Endometrial microvascular endothelial cells (primary cell): ENCODE measurements around the gene METRNL. TPM values are rescaled to one million over a fixed set of nuclear protein-coding genes. Genes with fewer than 3 reads are reported as not detected.

ENCODE experiments used
- in situ Hi-C: cut with HindIII; loops from 2 replicates; pipeline ENCODE4 v1.10.0; 2017; ENCODE audit warnings: low sequenced_read_pairs, low pct_unique_long_range_greater_than_20kb; ENCODE audit errors: inconsistent ontology term
- total RNA-seq: library from RNA; depleted of rRNA; stranded (reverse); fragments of >200 nt; gene quantifications from one replicate; pipeline ENCODE4 v1.2.3, GENCODE V29; 2015; ENCODE audit errors: inconsistent ontology term

The METRNL gene
- total RNA-seq, 1 donor from 2014 or later, result 11.9 TPM

DNA sequence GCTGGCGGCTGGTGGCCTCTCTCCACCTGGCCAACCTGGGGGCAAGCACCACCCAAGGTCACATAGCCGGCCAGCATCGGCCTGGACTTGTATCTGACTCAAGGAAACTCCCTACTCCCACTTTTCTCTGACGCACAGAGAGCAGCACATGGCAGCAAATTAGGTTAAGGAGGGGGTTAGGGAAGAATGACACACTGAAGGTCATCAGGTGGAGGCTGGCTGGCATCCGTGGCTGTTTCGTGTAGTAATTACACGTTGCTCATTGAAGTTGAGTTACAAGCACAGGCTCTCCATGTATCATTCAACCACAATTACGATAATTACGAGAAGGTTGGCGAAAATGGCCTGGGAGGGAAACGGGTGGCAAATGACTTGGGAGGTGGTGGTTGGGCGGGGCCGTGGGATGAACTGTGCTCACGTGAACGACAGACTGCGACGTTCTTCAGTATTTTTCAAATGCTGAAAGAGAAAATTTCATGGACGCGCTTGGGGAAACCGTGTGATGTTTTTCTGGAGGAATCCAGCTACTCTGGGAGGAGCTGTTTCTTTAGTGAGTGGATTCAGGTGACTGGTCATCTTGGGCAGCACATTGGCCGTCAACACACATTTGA lies 4.0 kb upstream of the METRNL start:
- in situ Hi-C loops, result no loop called here

DNA sequence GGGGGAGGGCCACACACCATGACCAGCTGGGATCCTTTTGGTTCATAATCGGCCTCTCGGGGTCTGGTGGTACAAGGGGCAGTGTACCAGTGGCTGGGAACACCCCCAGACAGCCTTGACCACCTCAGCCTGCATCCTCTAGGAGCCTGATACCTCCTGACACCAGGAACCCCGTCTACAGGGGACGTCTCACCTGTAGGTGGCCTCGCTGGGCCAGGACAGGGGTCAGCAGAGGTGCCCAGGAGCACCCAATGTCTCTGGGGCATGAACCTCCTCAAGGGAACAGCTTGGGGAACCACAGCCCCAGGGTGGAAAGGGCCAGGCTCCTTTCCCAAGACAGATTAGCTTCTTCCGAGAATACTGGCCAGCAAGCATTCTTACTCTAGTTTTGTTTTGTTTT lies 2.5 kb upstream of the METRNL start:
- in situ Hi-C loops, result no loop called here

DNA sequence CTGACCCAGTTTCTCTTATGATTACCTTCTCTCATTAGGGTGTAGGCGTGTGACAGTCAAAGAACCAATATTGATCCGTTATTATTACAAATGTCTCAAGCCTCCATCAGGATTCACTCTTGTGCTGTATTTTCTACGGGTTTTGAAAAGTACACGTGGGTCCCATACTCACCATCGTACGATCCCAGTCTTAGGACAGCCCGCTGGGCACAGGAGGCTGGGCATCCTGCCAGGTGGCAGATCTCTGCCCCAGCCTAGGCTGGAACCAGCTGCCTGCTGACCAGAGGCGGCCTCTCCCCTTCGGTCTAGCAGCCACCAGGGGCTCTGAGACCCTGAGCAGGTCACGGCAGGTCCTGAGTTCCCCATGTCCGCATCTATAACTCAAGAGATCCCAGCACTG lies 2.0 kb upstream of the METRNL start:
- in situ Hi-C loops, result no loop called here

DNA sequence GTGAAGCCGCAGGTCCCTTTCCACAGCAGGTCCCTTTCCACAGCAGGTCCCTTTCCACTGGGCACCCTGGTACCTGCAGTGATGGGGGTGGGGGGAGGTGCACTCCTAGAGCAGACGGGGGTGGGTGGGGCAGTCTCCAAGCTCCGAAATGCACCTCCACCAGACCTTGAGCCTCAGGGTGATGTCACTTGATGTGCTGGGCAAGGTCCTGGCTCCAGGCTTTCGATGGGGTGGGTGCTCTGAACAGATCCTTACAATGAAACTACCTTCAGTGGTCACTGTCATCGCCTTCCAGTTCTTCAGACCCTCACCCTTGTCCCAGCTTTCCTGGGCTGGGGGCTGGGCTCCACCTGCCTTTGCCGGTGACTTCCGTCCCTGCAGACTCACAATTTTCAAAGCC lies 1.5 kb upstream of the METRNL start:
- in situ Hi-C loops, result no loop called here

DNA sequence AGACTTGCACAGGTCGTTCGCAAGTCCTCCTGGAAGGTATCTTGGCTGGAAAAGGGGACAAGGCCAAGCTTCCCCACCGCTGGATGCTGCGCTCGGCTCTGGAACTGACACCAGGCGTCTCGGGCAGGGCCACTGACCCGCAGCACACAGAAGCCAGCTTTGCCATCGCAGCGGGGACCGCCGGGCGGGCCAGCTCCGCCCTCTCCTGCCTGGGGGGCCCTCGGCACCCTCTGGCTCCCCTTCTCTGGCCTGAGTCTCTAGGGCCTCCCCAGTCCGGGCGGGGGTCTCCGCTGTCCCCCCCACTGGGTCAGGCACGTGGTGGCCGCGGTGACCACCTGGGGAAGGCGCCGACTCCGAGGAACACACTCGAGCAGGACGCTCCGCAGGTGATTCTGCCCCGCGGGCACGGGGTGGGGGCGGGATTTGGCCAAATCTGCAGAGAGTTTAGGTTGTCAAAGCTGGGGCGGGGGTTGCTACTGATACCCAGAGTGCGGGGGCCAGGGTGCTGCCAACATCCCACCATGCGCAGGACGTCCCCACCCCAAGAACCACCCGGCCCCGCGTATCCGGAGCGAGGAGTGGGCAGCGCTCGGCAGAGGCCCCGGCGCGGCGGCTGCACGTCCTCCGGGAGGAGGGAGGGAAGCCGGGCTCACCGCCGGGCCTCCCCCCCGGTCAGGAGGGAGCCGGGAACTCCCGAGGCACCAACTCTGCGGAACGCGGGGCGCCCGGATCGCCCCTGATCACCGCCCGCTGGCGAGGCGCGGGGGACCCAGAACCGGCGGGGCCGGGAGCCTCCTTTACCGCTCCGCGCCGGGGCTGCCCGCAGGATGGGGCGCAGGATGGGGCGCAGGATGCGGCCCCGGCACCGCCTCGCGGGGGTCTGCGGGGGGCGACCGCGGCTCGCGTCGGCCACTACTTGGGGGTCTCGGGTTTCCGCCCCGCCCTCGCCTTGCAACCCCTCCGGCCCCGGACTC lies 744 bp upstream of the METRNL start:
- in situ Hi-C loops, result no loop called here

DNA sequence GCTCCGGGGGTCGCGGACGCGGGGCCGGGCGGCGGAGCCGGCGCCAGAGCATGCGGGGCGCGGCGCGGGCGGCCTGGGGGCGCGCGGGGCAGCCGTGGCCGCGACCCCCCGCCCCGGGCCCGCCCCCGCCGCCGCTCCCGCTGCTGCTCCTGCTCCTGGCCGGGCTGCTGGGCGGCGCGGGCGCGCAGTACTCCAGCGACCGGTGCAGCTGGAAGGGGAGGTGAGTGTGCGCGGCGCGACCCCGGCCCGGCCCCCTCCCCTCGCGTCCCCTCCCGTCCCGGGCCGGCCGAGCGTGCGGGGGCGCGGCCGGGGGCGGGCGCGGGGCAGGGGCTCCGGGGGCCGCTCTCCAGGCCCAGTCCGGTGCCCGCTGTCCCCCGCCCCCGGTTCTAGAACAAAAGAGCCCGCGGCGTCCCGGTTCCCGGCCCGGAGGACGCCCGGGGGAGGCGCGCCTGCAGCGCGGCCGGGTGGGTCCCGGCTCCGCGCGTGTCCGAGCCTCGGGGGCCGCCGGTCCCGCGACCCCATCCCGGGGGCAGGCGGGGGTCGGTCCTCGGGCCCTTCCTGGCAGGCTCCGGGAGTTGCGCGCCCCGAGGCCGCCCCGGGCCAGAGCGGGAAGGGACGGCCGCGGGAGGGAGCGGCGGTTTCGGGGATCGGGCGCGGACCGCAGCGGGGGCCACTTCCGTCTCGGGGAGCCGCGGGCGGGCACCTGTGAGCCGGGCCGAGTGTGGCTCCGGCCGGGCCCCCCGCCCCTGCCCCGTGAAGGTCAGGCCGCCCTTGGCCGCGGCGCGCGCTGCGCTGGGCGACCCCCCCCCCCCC lies 563 bp downstream of the METRNL start:
- in situ Hi-C loops, result no loop called here

DNA sequence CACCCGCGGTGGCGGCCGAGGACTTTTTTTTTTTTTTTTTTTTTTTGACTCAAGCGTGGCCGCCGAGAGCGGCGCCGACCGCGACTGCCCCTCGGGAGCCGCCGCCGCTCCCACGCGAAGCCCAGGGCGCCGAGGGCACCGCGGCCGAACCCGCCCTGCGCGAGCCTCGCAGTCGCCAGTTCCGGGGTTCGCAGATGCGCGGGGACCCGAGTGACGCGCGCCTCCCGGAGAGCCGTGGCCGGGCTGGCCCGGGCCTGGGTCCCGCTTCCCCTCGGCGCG lies 1.1 kb downstream of the METRNL start:
- in situ Hi-C loops, result no loop called here

DNA sequence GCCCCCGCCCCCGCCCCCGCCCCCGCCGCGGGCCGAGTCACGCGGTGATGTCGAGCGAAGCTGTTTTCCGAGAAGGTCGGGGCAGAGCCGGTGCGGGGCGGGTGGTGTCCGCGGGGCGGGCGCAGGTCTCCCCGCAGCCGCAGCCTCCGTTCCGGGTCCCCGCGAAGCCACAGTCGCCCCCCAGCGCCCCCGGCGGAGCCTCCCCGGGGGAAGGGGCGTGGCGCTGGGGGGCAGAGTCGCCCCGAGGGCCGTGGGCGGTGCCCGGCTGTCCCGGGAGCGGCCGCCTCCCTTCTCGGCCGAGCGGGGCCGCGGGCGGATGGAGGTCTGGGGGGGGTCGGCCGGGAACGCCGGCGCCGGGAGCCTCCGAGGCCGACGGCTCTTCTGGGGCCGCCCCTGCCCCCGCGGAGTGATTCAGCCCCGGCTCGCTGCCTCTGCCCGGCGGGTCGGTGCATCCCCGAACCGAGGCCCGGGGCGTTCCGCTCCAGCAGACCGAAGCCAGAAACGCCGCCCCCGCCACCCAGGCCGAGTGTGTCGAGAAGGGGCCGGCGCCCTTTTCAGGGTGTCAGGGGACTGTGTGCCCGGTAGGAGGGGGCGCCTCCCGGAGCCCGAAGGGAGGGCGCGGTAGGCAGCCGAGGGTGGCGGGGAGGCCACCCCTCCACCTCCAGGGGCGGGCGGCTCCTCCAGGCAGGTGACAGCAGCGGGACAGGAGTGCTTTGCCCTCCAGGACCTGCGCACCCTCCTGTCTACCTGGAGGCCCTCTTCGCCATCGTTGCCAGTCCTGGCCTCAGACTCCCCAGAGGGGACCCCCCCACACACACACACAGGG lies 1.7 kb downstream of the METRNL start:
- in situ Hi-C loops, result no loop called here

DNA sequence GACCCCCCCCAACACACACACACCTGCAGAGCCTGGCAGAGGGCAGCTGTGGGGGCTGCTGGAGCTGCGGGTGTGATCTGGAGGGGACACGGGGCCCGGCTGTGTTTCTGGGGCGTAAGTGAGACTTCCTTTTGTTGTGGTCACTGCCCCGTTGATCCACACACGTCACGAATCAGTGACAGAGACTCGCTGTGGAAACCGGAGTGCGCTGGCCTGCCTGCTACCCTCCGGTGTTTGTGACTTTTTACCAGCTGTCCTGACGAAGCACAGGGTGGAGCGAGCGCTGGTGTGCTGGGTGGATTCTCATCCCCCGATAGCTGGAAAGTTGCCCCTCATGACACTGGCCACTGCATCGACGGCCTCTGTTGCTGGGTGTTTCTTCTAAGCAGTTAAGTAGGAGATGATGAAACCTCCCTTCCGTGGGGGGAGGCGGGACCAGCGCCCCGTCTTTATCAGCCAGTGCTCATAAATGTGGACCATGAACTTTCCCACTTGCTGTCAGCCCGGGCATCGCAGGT lies 2.3 kb downstream of the METRNL start:
- in situ Hi-C loops, result no loop called here

DNA sequence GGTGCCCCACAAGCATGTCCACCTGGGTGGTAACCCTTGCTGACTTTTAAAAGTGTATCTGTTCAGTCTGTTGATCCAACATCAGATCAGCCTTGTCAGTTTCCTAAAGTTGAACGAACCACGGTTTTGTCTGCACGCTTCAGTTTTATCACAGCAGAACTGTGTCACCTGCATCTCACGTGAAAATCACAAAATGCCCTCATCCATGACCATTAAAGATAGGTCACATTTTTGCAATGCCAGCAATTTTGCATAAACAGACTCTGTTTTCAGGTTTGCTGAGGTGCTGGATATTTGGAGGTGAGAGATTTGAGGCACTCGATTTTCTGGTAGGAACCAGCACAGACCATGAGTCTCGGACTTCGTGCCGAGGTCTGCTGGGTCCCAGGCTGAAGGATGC lies 3.0 kb downstream of the METRNL start:
- in situ Hi-C loops, result no loop called here

DNA sequence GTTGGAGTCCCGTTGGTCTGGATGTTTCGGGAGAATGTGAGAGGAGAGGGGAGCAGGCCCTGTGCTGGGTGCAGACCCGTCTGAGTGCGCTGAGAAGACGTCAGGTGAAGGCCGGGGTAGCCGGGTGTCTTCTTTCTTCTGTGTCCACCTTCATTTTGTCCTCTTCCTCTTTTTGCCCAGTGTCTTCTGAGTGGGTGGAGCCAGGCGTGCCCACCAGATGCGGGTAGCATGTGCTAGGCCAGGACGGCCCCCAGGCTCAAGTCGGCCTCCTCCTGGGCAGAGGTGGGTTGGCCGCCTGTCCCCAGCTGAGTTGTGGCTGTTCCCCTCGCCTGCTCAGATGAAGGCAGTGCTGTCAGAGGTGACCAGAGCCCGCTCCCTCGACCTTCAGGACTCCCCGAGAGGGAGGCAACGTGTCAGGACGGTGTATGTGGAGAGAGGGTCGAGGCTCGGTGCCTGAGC lies 3.5 kb downstream of the METRNL start:
- in situ Hi-C loops, result no loop called here

DNA sequence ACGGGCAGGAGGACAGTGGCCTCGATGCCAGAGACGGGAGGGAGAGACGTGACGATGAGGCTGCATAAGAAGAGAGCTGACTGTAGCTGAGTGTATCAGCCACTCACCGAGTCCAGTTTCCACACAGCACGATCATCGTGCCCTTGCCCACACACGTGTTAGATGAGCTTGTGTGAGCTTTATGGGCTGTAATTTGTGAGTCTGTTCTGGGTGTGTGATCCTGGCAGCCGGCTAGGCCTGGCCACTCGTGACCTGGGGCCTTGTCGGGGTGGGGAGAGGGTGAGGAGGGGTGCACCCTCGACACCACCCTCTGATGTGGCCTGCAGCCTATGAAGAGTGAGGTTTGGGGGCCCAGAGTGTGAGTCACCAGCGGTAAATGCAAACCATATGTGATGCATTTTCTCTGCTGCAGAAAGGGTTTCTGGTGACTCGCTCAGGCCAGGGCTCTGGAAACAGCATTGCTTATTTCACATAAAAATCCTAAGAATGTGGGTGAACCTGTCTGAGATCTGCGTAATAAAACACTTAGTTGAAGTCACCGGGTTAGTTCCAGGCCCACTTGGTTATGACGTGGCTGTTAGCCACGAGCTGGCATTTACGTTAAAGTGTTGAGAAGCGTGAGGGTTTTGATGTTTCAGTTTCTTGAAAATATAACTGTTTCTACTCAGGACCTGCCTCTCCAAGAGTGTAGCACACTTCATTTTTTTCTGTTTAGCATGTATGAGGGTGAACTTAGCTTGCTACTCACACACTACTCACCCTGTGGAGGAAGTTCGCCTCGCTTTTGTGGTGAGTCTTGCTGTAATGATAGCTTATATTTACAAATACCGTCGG lies 4.2 kb downstream of the METRNL start:
- in situ Hi-C loops, result no loop called here

DNA sequence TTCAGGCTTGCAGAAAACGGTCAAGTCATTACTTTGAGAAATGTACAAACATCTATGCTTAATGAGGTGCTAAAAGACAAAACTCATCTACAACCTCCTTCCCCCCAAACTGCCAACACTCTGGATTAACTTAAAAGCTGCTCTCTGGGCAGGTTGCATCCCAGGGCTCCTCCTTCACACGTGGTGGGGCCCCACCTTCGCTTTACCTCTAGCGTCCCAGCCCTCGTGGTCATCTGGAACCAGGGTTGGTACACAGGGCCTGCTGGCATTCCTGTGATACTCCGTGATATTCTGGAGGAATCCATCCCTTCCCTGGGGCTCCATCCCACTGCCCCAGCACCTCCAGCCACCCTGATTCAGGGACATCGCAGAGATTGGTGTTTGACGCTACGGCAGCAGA lies 4.8 kb downstream of the METRNL start:
- in situ Hi-C loops, result no loop called here

DNA sequence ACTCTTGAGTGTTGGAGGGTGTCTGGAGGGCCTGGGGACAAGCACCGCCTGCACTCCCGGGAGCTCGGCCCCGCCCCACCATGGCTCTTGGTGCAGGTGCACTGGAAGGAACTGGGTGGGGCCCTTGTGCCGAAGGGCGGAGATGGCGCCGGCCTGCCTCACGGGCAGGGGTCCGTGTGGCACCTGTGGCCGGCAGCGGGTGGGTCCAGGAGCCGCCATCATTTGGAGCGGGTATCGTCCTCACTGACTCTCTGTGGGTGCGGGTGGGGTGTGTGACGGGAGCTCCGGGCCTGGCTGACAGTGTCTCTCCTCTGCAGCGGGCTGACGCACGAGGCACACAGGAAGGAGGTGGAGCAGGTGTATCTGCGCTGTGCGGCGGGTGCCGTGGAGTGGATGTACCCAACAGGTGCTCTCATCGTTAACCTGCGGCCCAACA lies 5.2 kb downstream of the METRNL start:
- in situ Hi-C loops, result no loop called here

DNA sequence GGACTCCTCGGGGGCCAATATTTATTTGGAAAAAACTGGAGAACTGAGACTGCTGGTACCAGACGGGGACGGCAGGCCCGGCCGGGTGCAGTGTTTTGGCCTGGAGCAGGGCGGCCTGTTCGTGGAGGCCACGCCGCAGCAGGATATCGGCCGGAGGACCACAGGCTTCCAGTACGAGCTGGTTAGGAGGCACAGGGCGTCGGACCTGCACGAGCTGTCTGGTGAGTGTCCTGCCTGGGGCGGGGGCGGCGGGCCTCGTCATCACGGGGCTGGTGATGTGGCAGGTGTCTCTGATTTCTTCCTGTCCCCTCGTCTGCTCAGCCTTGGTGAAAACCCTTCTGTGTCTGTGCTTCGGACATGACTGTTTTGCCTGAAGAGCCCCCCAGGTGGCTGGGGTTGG lies 5.7 kb downstream of the METRNL start:
- in situ Hi-C loops, result no loop called here

DNA sequence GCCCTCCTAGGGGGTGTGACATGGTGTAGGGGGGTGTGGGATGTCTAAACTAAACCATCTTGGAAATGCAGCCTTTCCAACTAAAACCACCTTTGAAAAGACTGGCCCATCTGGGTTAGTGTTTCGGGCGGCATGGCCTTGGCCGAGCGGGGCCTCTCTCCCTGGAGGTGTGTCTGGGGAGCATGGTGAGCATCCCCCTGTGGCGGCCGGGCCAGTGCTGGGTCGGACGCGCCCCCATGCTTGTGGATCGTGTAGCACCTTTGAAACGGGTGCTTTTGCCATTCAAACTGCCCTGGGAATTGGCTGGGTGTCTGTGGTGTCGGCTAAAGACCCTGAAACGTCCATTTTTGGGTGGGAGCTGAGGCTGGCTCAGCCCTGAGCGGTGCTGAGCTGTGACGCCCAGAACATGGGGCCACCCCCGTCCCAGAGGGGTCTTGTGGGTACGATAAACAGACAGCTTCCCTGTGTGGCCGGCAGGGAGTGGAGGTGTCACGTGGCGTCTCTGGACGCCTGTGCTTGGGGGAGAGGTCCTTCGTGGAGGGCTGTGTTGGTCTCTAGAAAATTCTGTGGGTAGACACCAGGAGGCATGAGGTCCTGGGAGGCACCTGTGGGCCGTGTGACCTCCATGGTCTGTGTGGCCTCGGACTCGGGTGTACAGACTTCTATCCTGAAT lies 6.3 kb downstream of the METRNL start:
- in situ Hi-C loops, result no loop called here

DNA sequence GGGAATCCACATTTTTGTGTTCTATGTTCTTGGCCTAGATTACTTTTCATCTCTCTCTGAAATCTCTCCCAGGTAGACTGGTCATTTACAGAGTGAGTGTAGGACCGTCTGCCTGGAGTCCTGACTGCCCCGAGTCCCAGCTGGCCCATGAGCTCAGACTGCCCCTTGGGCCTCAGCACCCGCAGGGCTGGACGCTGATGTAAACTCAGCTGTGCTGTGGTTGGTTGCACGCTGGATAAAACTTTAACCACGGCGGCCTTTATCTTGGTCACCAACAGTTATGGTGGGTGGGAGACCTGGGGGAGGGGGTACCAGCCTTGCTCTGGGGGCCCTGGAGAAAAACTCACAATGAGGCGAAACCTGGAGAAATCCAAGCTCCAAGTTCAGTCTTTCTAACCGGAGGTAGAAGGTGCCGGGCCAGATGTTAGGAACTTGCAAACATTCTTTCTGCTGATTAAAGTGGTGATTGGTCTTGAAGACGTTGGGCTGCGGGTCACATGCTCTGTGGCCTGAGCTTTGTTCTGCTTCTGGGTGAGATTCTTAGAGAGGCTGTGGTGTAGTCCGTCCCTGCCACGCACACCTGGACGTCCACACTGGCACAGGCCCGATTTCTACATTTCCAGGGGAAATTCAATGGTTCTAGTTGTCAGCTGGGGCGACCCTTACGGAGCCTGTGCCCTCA lies 6.9 kb downstream of the METRNL start:
- in situ Hi-C loops, result no loop called here
